Adrenal gland (tissue), 12 donors: ENCODE measurements around the gene UCP2. TPM values are rescaled to one million over a fixed set of nuclear protein-coding genes. Genes with fewer than 3 reads are reported as not detected.

Experiments
- DNase-seq, 7 donors: peaks; one replicate each; pipeline ENCODE4 v3.0.0-alpha.2; 2019 to 2020
- H3K27ac ChIP-seq, 5 donors: fragments of 200-600 bp; sonication (generic) in 4 of 5; 1 replicate in 3 of 5; 2 replicates in 2 of 5; pipeline versions ENCODE4 v1.5.1 to v1.8.0; 2016 to 2020; ENCODE audit warnings: mild to moderate bottlenecking in 1 of 5
- H3K27me3 ChIP-seq: fragments of 200-600 bp; 2 replicates; pipeline ENCODE4 v1.8.0; 2021
- H3K36me3 ChIP-seq, 2 donors: fragments of 200-600 bp; replicated peaks in 1 of 2; 1 replicate in 1 of 2; 2 replicates in 1 of 2; pipeline versions ENCODE4 v1.5.1 to v1.8.0; 2018 to 2022
- H3K4me1 ChIP-seq, 2 donors: fragments of 200-600 bp; replicated peaks in 1 of 2; 1 replicate in 1 of 2; 2 replicates in 1 of 2; pipeline versions ENCODE4 v1.5.1 to v1.8.0; 2018 to 2021
- H3K4me3 ChIP-seq, 4 donors: fragments of 200-600 bp; sonication (generic) in 3 of 4; one replicate each; pipeline ENCODE4 v1.5.1; 2016 to 2018
- H3K9me3 ChIP-seq, 3 donors: fragments of 200-600 bp; sonication (generic) in 1 of 3; replicated peaks in 1 of 3; 1 replicate in 2 of 3; 2 replicates in 1 of 3; pipeline versions ENCODE4 v1.5.1 to v1.8.0; 2016 to 2021
- CTCF ChIP-seq, 6 experiments: fragments of 450-650 bp in 4 of 6; fragments of 200-600 bp in 2 of 6; sonication (generic) in 1 of 6; IDR thresholded peaks; 1 replicate in 5 of 6; 2 replicates in 1 of 6; pipeline versions ENCODE4 v1.5.1 to v1.8.0; 2016 to 2021; ENCODE audit warnings: antibody characterized with exemption in 6 of 6, mild to moderate bottlenecking in 2 of 6, moderate library complexity in 1 of 6
- POLR2A ChIP-seq, 2 donors: fragments of 450-650 bp; IDR thresholded peaks; one replicate each; pipeline ENCODE4 v1.6.1; 2017; ENCODE audit warnings: antibody characterized with exemption in 2 of 2, mild to moderate bottlenecking in 2 of 2, moderate library complexity in 1 of 2
- WGBS, 4 donors: extraction: QIAGEN DNeasy Blood & Tissue Kit in 2 of 4; methylation state at CpG; one replicate each; pipeline versions ENCODE4 v1.1.5 to v1.1.7; 2013 to 2017; 5-methylcytosine and 5-hydroxymethylcytosine counted together
- intact Hi-C, 2 donors: fragments of 100-400 bp; cut with DNase I; formaldehyde crosslinking; loops; one replicate each; pipeline versions ENCODE4 v1.14.1 to v1.15.0; 2022 to 2023
- polyA plus RNA-seq, 3 donors: library from polyadenylated mRNA; stranded (reverse); fragments of 200-250 nt in 2 of 3; fragments of 350-450 nt in 1 of 3; fragmentation: Illumina TruSeq in 1 of 3; extraction: RNeasy Lipid Tissue Mini Kit (QIAGEN cat#74804) in 1 of 3; gene quantifications; one replicate each; pipeline ENCODE4 v1.2.3, GENCODE V29; 2013 to 2014
- total RNA-seq, 9 donors: library from RNA; depleted of rRNA in 4 of 9; stranded (reverse); fragments of >200 nt in 4 of 9; fragments of 120-200 nt in 1 of 9; fragmentation: NEBNext Ultra II Directional in 1 of 9; extraction: Animal tissue kit (Norgen Biotek cat#: 25700) in 1 of 9; gene quantifications; one replicate each; pipeline versions ENCODE4 v1.1.0 to v1.2.4, GENCODE V29; 2013 to 2023
- donor health status: healthy with polysubstance abuse.
- donor health status: Bipolar disorder and iron deficiency.
- donor health status: DM: yes; HTN: yes; CAD: no.
- donor health status: DM: no; HTN: no; CAD: no.
- donor health status: DM: no; HTN: no; CAD: no.
- donor health status: DM: yes; HTN: yes; CAD: no.

Gene UCP2
- total and polyA plus RNA-seq, 12 donors = 12.4 to 117 (median 40.9) TPM

- TF ChIP-seq POLR2A (IDR thresholded peaks at IDR 0.05) (no peak), CTCF (IDR thresholded peaks at IDR 0.05) (no peak)
- WGBS, 4 donors = 66 to 82% (median 73%) methylated on average over 11 of the region's 11 CpGs
- H3K27me3 ChIP-seq = no peaks in the 10 kb centered on the region
- H3K27ac ChIP-seq = no peak overlapping the region
- peaks cover 0 to 4% of the 10 kb centered on the region in 2 donors for H3K36me3 ChIP-seq
- no peaks in the 10 kb centered on the region for H3K4me1 ChIP-seq
- no peak overlapping the region for H3K4me3 ChIP-seq
- H3K9me3 ChIP-seq = no peaks in the 10 kb centered on the region
- intact Hi-C loops = no loop called here
- DNase-seq = no peak
These were observed 22.3 kb upstream of the UCP2 start for GRCh38 chr11:74004759-74005615.

GRCh38 chr11:74004046-74004695 lies 21.5 kb upstream of the UCP2 start:
- Histone ChIP-seq H3K27ac (no peak overlapping the region), H3K9me3 (no peaks in the 10 kb centered on the region), H3K27me3 (no peaks in the 10 kb centered on the region), H3K4me3 (no peak overlapping the region), H3K4me1 (no peaks in the 10 kb centered on the region), H3K36me3 (peaks cover 0 to 4% of the 10 kb centered on the region in 2 donors)
- intact Hi-C loops = no loop called here
- DNase-seq = no peak
- WGBS, 4 donors = 85 to 92% (median 89%) methylated on average over 4 to 6 of the region's 6 CpGs
- TF ChIP-seq CTCF (IDR thresholded peaks at IDR 0.05) (no peak), POLR2A (IDR thresholded peaks at IDR 0.05) (no peak)

- no peak overlapping the region for H3K27ac ChIP-seq
- no peaks in the 10 kb centered on the region for H3K4me1 ChIP-seq
- H3K36me3 ChIP-seq = peaks cover 0 to 4% of the 10 kb centered on the region in 2 donors
- no peaks in the 10 kb centered on the region for H3K27me3 ChIP-seq
- 95 to 98% (median 96%) methylated on average over 4 of the region's 4 CpGs for WGBS, 4 donors
- no peak for TF ChIP-seq POLR2A (IDR thresholded peaks at IDR 0.05)
- no peak for TF ChIP-seq CTCF (IDR thresholded peaks at IDR 0.05)
- intact Hi-C loops = no loop called here
- no peaks in the 10 kb centered on the region for H3K9me3 ChIP-seq
- no peak overlapping the region for H3K4me3 ChIP-seq
- no peak for DNase-seq
These were observed 20.2 kb upstream of the UCP2 start for GRCh38 chr11:74002832-74003231.

- 88 to 93% (median 90%) methylated on average over 5 to 7 of the region's 7 CpGs for WGBS, 4 donors
- no peak for DNase-seq
- intact Hi-C loops = no loop called here
- Histone ChIP-seq H3K4me3 (no peak overlapping the region), H3K27me3 (no peaks in the 10 kb centered on the region), H3K4me1 (no peaks in the 10 kb centered on the region), H3K27ac (no peak overlapping the region), H3K9me3 (no peaks in the 10 kb centered on the region), H3K36me3 (peaks cover 0 to 4% of the 10 kb centered on the region in 2 donors)
- TF ChIP-seq POLR2A (IDR thresholded peaks at IDR 0.05) (no peak), CTCF (IDR thresholded peaks at IDR 0.05) (no peak)
These were observed 19.2 kb upstream of the UCP2 start for GRCh38 chr11:74001822-74002286.
